HCT116 (cell line): ENCODE results near the gene TMEM182. TPM values are rescaled to one million over a fixed set of nuclear protein-coding genes. Genes with fewer than 3 reads are reported as not detected.

Experiments
- ATAC-seq: fragments of 200-7000 bp; cut with Tn5 transposase; 2 replicates; pipeline ENCODE4 v1.9.1; 2020; ENCODE audit warnings: mild to moderate bottlenecking, moderate library complexity
- BruUV-seq: library from RNA; stranded (reverse); fragments of 400-500 nt; replicated peaks from 2 replicates; lab custom pipeline; 2021; lab: Mats Ljungman, UMichigan
- CTCF ChIA-PET: fragments of 300-600 bp; sonication (Branson Sonifier 250); formaldehyde crosslinking; loops from one replicate; lab custom pipeline; 2021; ENCODE audit warnings: antibody characterized with exemption; lab: Charles Lee
- POLR2A ChIA-PET: fragments of 300-600, 350-600 bp; sonication (Branson Sonifier 250); formaldehyde crosslinking; loops from one replicate; lab custom pipeline; 2021; ENCODE audit warnings: antibody characterized with exemption; lab: Charles Lee
- RAD21 ChIA-PET, 2 experiments: fragments of 300-600 bp; sonication (Branson Sonifier 250); formaldehyde crosslinking; loops; one replicate each; lab custom pipeline; 2023; ENCODE audit warnings: low total read pairs in 2 of 2; ENCODE audit not compliant: uncharacterized antibody in 2 of 2, unreplicated experiment in 2 of 2, low non-redundant PET in 1 of 2; lab: Charles Lee
- DNase-seq: peaks from one replicate; pipeline ENCODE4 v3.0.0-alpha.2; 2010; ENCODE audit warnings: low read depth, low spot score
- H2AFZ ChIP-seq: fragments of 200-600 bp; shearing (Covaris generic), sonication (generic); 2 replicates; pipeline ENCODE4 v1.6.1; 2017; ENCODE audit warnings: low read depth, mixed run types, mixed read lengths, antibody characterized with exemption, low read length; ENCODE audit not compliant: poor library complexity, severe bottlenecking
- H3K27ac ChIP-seq: 2 replicates; pipeline ENCODE4 v1.5.1; 2012; ENCODE audit warnings: low read depth, low read length
- H3K27me3 ChIP-seq: fragments of 200-600 bp; sonication (generic); 2 replicates; pipeline ENCODE4 v1.6.1; 2016; ENCODE audit warnings: mixed run types, low read length, mixed read lengths; ENCODE audit not compliant: insufficient read depth
- H3K36me3 ChIP-seq, 2 experiments: fragments of 200-500 bp in 1 of 2; fragments of 200-600 bp in 1 of 2; sonication (Bioruptor generic) in 1 of 2; sonication (generic) in 1 of 2; 2 replicates each; pipeline versions ENCODE4 v1.5.1 to v1.6.1; 2014 to 2016; ENCODE audit warnings: low read length in 2 of 2, inconsistent platforms in 1 of 2, mixed read lengths in 1 of 2, mixed run types in 1 of 2; ENCODE audit not compliant: insufficient read depth in 2 of 2, control insufficient read depth in 1 of 2
- H3K4me1 ChIP-seq, 2 experiments: fragments of 200-600 bp in 1 of 2; sonication (generic) in 1 of 2; 2 replicates each; pipeline versions ENCODE4 v1.5.1 to v1.6.1; 2012 to 2017; ENCODE audit warnings: low read length in 2 of 2, inconsistent platforms in 1 of 2, mild to moderate bottlenecking in 1 of 2, mixed read lengths in 1 of 2, mixed run types in 1 of 2, moderate library complexity in 1 of 2; ENCODE audit not compliant: insufficient read depth in 2 of 2, control insufficient read depth in 1 of 2
- H3K4me2 ChIP-seq: fragments of 200-600 bp; sonication (generic); 2 replicates; pipeline ENCODE4 v1.6.1; 2017; ENCODE audit warnings: mixed run types, low read length, mixed read lengths
- H3K4me3 ChIP-seq, 2 experiments: fragments of 200-600 bp in 1 of 2; sonication (generic) in 1 of 2; replicated peaks in 1 of 2; 2 replicates each; pipeline ENCODE4 v1.5.1; 2011 to 2016; ENCODE audit warnings: low read length in 2 of 2, control low read depth in 1 of 2, low read depth in 1 of 2, mild to moderate bottlenecking in 1 of 2, mixed read lengths in 1 of 2, mixed run types in 1 of 2
- H3K79me2 ChIP-seq: fragments of 200-600 bp; sonication (generic); 2 replicates; pipeline ENCODE4 v1.6.1; 2017; ENCODE audit warnings: mild to moderate bottlenecking, mixed run types, low read length, moderate library complexity, mixed read lengths; ENCODE audit not compliant: insufficient read depth
- H3K9ac ChIP-seq: fragments of 200-600 bp; sonication (generic); 2 replicates; pipeline ENCODE4 v1.6.1; 2016; ENCODE audit warnings: low read length, mixed read lengths
- H3K9me2 ChIP-seq: fragments of 200-600 bp; sonication (generic), shearing (Covaris generic); 2 replicates; pipeline ENCODE4 v1.6.1; 2017; ENCODE audit warnings: mixed run types, mild to moderate bottlenecking, moderate library complexity; ENCODE audit not compliant: insufficient read depth
- H3K9me3 ChIP-seq, 2 experiments: fragments of 200-500 bp in 1 of 2; fragments of 200-600 bp in 1 of 2; sonication (Bioruptor generic) in 1 of 2; sonication (generic) in 1 of 2; 2 replicates each; pipeline ENCODE4 v1.6.1; 2014 to 2017; ENCODE audit warnings: low read length in 2 of 2, mixed read lengths in 2 of 2, inconsistent platforms in 1 of 2, low read depth in 1 of 2, mild to moderate bottlenecking in 1 of 2, mixed run types in 1 of 2, moderate library complexity in 1 of 2; ENCODE audit not compliant: control insufficient read depth in 1 of 2, insufficient read depth in 1 of 2
- H4K20me1 ChIP-seq: fragments of 200-600 bp; sonication (generic), shearing (Covaris generic); 2 replicates; pipeline ENCODE4 v1.6.1; 2017; ENCODE audit warnings: mixed run types, mild to moderate bottlenecking, moderate library complexity; ENCODE audit not compliant: insufficient read depth
- CEBPB ChIP-seq: IDR thresholded peaks from 2 replicates; pipeline ENCODE4 v1.6.1; 2012; ENCODE audit warnings: low read depth
- EGR1 ChIP-seq: IDR thresholded peaks from 2 replicates; pipeline ENCODE4 v1.6.1; 2012; ENCODE audit warnings: low read depth
- ELF1 ChIP-seq: IDR thresholded peaks from 2 replicates; pipeline ENCODE4 v1.6.1; 2012; ENCODE audit warnings: low read depth, borderline replicate concordance
- EZH2 ChIP-seq: fragments of 200-600 bp; sonication (generic); IDR thresholded peaks from 2 replicates; pipeline ENCODE4 v1.6.1; 2017; ENCODE audit warnings: antibody characterized with exemption, mixed run types
- JUND ChIP-seq: IDR thresholded peaks from 2 replicates; pipeline ENCODE4 v1.6.1; 2012
- POLR2AphosphoS5 ChIP-seq: IDR thresholded peaks from 2 replicates; pipeline ENCODE4 v1.6.1; 2011; ENCODE audit warnings: mild to moderate bottlenecking, low read depth, low read length, moderate library complexity
- RAD21 ChIP-seq: IDR thresholded peaks from 2 replicates; pipeline ENCODE4 v1.6.1; 2012; ENCODE audit warnings: low read depth, mild to moderate bottlenecking
- SP1 ChIP-seq: IDR thresholded peaks from 2 replicates; pipeline ENCODE4 v1.6.1; 2012; ENCODE audit warnings: low read depth
- SRF ChIP-seq: IDR thresholded peaks from 2 replicates; pipeline ENCODE4 v1.6.1; 2012; ENCODE audit warnings: low read depth
- YY1 ChIP-seq: IDR thresholded peaks from 2 replicates; pipeline ENCODE4 v1.6.1; 2011; ENCODE audit warnings: low read length, low read depth, moderate library complexity, mild to moderate bottlenecking; ENCODE audit not compliant: insufficient replicate concordance; ENCODE audit errors: extremely low read depth
- intact Hi-C: fragments of 100-400 bp; cut with micrococcal nuclease; formaldehyde crosslinking; loops from 2 replicates; pipeline ENCODE4 v1.10.0; 2022
- total RNA-seq: library from RNA; stranded (reverse); gene quantifications from one replicate; pipeline ENCODE4 v1.2.1, GENCODE V29; 2021; ENCODE audit not compliant: unreplicated experiment

The TMEM182 gene
- total RNA-seq, 1 experiment from 2014 or later = 8.4 TPM

- DNase-seq = no peak
Observed at GRCh38 chr2:102726128-102727087, 35.4 kb upstream of the TMEM182 start.

DNA sequence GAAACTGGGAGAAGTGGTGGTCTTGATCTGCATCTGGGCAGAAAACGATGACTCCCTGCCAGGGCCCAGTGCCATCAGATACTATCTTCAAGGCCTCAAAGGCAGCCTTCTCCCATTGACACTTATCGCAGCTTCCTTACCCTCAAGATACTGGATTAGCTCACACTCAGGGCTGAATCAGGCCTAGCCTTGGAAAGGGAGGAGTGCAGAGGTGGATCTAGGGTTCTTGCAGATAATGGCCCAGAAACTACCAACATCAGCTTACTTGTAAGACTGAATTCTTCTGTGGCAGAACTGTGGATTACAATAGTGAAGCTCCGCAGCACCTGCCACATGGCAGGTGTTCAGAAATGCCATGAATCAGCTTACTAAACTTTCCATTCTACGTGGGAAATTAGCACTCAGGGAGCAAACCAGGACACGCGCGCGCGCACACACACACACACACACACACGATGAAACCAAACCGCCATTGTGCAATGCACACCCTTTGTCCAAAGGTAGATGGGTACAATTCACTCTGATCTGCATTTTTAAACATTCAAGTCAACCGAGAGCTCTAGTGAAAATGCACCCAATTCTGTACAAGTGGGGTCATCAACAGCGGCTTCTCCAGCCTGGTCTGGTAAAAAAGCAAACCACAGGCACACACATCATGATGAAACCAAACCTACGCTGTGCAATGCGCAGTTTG, 26.3 kb upstream of the TMEM182 start:
- ChIA-PET RAD21 (no interaction called here), CTCF (interaction anchor here (4.3 kb wide), 1 partner anchor 17 kb away, joined by 34 read pairs; no protein-coding TSS in a partner anchor), POLR2A (no interaction called here)
- no peaks in the 10 kb centered on the region for H4K20me1 ChIP-seq
- peaks cover 32% of the 10 kb centered on the region for H3K79me2 ChIP-seq
- H3K9ac ChIP-seq = peak overlapping the region; percentile 61
- peaks cover 3 to 8% of the 10 kb centered on the region in 2 experiments; a peak in 2 of 4 replicates for H3K36me3 ChIP-seq
- peak overlapping the region; percentile 87 to 90 for H3K4me3 ChIP-seq
- ATAC-seq = no peak
- TF ChIP-seq CEBPB (0 out of 2 replicates have a peak, but pooled peaks have one; percentile 40), ELF1 (no peak), YY1 (no peak), EGR1 (no peak), POLR2AphosphoS5 (no peak), JUND (no peak)
- peaks cover 7 to 18% of the 10 kb centered on the region in 2 experiments; a peak in 3 of 4 replicates for H3K4me1 ChIP-seq
- DNase-seq = no peak
- no peak overlapping the region for H2AFZ ChIP-seq
- intact Hi-C loops = no loop called here
- no peaks in the 10 kb centered on the region for H3K9me2 ChIP-seq
- peak overlapping the region; percentile 92 for H3K4me2 ChIP-seq
- no TSS peak for BruUV-seq
- H3K9me3 ChIP-seq = no peaks in the 10 kb centered on the region
- H3K27ac ChIP-seq = no peak overlapping the region
- no peaks in the 10 kb centered on the region for H3K27me3 ChIP-seq

More at GRCh38 chr2:102726128-102727087, 35.4 kb upstream of the TMEM182 start:
- no peak for ATAC-seq
- Histone ChIP-seq H3K4me2 (no peak overlapping the region), H4K20me1 (no peaks in the 10 kb centered on the region), H3K27me3 (no peaks in the 10 kb centered on the region), H3K9me2 (no peaks in the 10 kb centered on the region), H3K27ac (no peak overlapping the region), H3K79me2 (no peaks in the 10 kb centered on the region), H3K9ac (no peak overlapping the region), H3K36me3 (peaks cover 17 to 35% of the 10 kb centered on the region in 2 experiments), H3K4me3 (no peak overlapping the region), H3K4me1 (no peaks in the 10 kb centered on the region), H3K9me3 (no peaks in the 10 kb centered on the region), H2AFZ (no peak overlapping the region)
- ChIA-PET RAD21 (interaction anchor here in 1 of 2 experiments (0.6 kb wide), 1 partner anchor 11 kb away, joined by 3 read pairs; no protein-coding TSS in a partner anchor), POLR2A (interaction anchor here (1.2 kb wide), 1 partner anchor 10 kb away, joined by 4 read pairs; a partner anchor contains a TSS), CTCF (no interaction called here)
- BruUV-seq = no TSS peak
- TF ChIP-seq ELF1 = no peak
- no peak for TF ChIP-seq SRF
- TF ChIP-seq JUND = no peak
- TF ChIP-seq EZH2 = no peak
- no peak for TF ChIP-seq YY1
- no peak for TF ChIP-seq RAD21
- TF ChIP-seq SP1 = no peak
- intact Hi-C loops = no loop called here
